ENCODE measurements around the gene GRIN1.

GRIN1 gene

DNA sequence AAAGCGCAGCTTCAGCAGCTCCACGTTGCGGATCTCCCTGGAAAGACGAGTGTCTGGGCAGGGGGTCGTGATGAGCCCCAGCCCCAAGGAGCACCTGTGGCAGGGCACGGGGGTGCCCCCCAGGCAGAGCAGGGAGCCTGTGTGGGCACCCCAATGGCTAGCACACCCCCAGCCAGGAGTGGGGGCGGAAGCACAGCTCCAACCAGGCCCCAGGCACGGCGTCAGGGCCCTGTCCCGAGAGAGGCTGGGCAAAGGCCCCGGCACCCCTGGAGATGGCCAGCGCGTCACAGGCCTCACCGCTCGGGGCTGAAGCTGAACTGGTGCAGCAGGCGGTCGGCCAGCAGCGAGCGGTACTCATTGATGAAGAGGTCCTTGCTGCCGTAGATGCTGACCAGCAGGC lies 41.5 kb downstream of the GRIN1 start:
- DNase-seq = no peak

DNA sequence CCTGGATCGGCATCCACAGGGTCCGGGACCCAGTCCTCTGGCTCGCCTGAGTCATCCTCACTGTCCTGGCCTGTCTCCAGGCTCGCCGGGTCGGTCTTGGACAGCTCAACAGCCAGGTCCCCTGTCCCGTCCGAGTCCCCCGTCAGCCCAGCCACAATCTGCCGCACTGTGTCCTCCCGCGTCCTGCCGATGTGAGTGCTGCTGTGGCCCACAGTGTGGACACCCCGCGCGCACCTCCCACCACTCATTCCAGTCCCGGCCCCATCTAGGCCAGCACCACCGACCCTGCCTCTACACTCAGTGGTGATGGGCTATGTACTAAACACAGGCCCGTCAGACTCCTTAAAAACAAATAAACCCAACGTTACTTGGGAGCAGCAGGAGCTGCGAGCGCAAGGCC lies 42.7 kb downstream of the GRIN1 start:
- DNase-seq = no peak

- no peak for DNase-seq
Measured at GRCh38 chr9:137182836-137183235, 43.9 kb downstream of the GRIN1 start.

- DNase-seq = no peak
Measured at GRCh38 chr9:137183980-137184595, 45.1 kb downstream of the GRIN1 start.

- DNase-seq = no peak
Measured at GRCh38 chr9:137184881-137185660, 46.1 kb downstream of the GRIN1 start.

DNA sequence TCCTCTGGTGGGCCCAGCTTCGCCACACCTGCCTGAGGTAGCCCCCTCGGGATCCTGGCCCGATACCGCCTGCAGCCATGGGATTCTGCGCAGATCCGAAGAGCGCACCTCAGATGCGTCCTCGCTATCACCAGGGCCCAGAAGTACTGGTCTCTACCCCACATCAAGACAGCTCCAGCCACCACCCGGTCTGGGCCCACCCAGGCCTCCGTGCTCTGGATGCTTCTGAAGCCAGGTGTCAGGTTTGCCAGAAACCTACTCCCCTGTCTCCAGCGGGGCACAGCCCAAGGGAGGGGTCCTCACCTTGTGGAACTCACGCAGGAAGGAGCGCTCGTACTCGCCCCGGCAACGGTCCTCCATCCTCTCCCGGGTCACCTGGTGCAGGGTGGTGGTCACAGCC lies 47.0 kb downstream of the GRIN1 start:
- DNase-seq = no peak

DNA sequence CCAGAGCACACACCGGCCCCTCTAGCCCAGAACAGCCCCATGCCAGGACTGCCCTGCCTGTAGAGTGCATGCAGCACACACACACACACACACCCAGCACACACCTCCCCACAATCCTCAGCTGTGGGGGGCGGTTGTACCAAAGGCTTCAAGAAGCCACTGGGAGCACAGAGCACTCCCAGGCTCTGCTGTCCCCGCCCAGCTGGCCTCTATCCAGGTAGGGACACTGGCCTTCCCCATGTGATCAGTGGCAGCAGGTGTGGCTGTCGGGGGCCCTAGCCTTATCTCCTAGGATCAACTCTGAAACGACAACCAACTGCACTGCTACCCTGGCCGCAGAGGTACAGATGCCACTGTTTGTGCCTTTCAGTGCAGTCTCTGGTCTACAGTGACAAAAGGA lies 47.4 kb downstream of the GRIN1 start:
- no peak for DNase-seq

DNA sequence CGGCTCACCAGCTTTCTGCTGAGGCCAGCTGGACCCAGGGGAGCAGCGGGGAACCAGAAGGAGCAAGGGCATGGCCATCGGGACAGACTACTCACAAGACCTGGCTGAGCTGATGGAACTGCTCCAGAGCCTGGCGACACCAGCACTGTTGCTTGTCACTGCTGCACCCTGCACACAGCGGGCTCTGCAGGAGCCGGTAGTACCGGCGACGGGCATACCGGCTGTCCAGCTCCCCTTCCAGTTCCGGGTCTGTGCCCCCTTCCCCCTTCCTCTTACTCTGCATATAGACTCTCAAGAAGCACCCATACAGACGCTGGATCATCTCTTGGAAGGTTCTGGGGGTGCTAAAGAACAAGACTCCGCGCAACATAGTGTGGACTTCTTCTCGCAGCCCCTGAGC lies 48.4 kb downstream of the GRIN1 start:
- no peak for DNase-seq

- no peak for DNase-seq
Measured at GRCh38 chr9:137188086-137188489, 49.1 kb downstream of the GRIN1 start.

GRCh38 chr9:137188490-137189296 lies 49.7 kb downstream of the GRIN1 start, which contains the start of the genes ANAPC2 and SSNA1:
Gene ANAPC2, minus strand, starts transcription at chr9:137188560. Its CDS starts 28 bp downstream, at chr9:137188532.
Gene SSNA1, plus strand, starts transcription at chr9:137188676. Its CDS starts 51 bp downstream, at chr9:137188727.
- peak; percentile 73 for DNase-seq

DNA sequence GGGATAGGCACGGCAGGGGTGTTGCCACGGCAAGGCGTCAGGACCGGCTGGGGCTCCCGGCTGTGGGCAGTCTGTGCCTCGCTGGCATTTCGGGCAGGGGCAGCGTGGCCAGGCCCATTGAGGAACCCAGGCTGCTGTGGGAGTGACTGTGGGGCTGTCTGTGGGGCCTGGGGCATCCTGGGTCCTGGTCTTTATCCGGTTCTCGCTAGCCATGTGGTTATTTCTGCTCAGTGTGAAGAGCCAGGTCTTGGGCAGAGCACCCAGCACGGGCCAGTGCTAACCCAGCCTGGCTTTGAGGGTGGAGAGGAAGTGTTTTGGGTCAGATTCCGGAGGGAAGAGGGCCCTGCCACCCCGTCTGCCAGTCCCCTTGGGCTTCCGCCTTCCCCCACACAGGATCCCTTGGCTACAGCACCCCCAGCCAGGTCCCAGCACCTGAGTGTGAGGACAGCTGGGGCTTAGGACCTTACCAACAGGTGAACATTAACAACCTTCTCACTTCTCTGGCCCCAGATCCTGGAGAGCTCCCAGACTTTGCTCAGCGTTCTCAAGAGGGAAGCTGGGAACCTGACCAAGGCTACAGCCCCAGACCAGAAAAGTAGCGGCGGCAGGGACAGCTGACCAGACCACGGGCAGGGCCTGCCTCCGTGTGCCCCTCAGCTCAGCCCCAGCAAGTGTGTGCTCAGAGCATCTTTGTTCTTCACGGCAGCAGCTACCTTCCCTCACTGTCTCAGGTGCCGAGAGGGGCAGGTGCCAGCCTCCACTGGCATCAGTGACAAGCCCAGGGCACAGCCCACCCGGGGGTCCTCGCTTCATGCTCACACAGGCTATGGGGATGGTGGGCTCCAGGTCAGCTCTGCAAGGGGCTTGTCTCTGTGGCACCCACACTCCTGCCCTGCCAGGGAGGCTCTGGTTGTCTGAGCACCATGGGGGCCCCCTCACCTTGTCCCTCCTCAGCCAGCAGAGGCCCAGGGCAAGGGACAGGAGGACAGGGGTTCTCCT lies 50.6 kb downstream of the GRIN1 start:
- no peak for DNase-seq

DNA sequence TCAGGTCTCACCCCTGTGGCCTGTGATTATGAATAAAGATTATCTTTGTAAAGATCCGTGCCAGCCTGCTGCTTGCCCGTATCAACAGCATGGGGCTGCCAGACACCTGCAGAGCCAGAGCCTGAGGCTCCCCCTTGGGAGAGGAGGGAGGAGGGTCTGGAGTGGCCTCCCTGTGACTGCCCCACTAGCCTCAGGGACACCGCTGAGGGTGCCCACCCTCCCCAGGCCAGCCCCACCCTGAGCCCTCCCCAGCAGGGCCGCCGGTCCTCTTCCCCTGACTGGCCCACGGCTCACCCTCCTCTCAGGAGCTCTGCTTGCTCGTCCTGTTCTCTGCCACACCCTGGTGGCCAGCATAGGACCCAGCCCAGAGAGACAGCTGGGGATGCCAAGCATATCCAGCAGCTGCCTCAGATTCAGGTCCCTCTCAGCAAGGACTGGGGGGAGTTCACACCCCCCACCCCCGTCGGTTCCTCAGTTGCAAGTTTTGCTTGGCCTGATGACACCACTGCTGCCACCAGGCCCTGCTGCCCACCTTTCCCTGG lies 51.4 kb downstream of the GRIN1 start:
- no peak for DNase-seq

DNA sequence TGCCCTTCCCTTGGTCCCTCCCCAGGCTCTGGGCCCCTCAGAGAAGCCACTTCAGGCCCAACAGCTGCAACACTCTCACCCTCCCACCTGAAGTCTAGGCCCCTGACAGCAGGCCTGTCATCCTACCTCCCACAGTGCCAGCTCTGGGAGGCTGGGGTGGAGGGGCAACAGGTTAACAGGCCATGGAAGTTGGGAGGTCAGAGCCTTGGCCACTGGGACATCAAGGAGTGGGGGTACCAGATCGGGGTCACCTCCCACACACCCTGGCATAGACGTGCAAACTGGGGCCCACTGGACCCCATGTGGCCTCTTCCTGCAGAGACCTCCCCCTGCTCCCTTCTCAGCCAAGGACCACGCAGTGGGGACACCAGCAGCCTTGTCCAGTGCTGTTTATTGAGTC lies 52.3 kb downstream of the GRIN1 start:
- no peak for DNase-seq

DNA sequence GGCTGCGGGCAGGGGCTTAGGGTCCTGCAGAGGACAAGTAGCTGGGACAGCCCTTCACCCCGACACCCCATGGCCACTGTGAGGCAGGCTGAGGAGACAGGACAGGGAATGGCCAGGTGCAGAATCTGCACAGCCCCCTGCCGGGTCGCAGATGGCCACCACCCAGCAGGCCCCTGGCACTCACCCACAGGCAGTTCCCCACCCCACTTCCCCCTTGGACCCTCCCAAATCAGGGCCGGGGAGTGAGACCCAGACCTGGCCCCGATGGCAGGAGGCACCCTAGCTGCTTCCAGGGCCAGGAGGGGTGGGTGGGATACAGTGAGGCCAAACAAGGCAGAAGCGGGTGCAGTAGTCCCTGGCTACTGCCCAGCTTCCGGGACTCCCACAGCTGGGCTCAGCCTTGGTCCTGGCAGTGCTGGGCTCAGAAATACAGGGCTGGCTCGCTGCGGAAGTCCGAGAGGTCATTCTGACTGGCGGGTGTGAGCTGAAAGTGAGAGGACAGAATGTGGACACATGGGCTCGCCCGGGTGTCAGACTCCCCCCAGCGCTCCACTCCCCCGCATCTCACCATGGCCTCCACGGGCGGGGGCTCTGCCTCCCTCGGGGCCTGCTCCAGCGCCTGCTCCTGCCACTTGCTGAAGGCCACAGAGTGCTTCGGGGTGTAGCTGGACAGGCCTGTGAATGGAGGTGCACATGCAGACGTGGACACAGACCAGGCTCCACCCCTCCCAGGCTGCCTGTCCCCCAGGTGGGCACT lies 52.9 kb downstream of the GRIN1 start:
- no peak for DNase-seq

DNA sequence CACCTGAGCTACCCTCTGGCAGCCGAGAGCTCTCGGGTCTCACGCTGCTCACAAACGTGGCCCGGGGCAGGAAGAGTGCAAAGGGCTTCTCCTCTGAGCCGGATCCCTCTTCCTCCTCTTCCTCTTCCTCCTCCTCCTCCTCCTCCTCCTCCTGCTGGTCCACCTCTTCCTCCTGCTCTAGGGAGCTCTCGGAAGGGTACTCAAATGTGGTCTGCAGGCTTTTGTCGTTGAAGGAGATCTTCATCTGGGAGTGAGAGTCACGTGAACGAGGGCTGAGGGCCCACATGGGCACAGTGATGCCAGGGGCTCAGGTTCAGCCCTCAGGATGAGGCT lies 53.5 kb downstream of the GRIN1 start:
- no peak for DNase-seq

- no peak for DNase-seq
Measured at GRCh38 chr9:137192859-137193258, 53.9 kb downstream of the GRIN1 start.

- no peak for DNase-seq
Measured at GRCh38 chr9:137193771-137194170, 54.8 kb downstream of the GRIN1 start.

DNA sequence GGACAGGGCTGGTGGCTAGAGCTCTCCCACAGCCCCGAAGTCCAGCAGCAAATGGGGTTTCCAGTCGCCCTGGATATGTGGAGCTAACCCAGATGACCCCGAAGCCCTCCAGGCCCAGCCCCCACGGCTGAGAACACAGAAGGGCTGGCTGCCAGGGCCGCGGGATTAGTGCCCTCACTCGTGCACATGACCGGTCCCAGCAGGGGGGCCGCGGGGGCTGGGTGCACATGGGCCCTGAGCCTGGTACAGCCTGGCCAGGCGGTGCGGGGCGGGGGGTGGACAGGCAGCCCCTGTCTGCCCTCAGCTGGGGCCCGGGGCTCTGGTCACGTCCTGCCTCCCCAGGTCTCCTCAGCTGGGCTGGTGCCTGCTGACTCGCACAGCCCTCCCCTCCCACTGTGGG lies 55.4 kb downstream of the GRIN1 start:
- DNase-seq = no peak

GRCh38 chr9:137194909-137195308 lies 56.0 kb downstream of the GRIN1 start:
- peak; percentile 78 for DNase-seq

DNA sequence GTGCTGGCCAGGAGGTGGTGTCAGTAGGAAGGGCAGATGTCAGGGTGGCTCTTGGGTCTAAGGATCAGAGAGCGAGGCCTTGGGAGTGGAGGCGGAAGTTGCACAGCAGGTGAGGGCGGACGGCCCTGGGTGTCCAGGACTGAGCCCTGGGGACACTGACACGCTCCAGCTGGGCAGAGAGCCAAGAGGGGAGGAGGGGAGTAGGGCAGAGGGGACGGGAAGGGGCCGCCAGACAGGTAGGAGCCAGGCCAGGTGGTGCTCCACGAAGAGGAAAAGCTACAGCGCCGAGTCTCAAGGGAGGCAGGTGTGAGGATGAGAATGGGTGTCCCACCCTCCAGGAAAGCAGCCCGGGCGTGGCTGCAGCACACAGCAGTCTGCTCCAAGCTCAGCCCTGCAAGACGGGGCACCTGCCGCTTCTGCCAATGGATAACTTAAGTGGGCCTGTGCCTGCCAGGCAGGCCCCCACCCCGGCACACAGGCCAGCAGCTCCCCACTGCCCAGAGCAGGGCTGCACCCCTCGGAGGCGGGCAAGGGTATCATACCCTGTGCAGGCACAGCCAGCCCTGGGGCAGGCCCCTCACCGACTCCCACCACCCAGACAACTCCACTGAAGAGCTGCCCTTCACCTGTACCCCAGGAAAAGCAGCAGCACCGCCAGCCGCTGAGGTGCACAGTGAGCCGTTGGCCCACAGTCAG lies 56.7 kb downstream of the GRIN1 start:
- DNase-seq = peak; percentile 96

All from NCI-H1105 treated with DMSO at 0.1 percent for 48 hours (cell line).